Adrenal gland (tissue), 12 donors: ENCODE measurements around the gene AGXT. TPM values are rescaled to one million over a fixed set of nuclear protein-coding genes. Genes with fewer than 3 reads are reported as not detected.

ENCODE experiments used
- DNase-seq, 7 donors: peaks; one replicate each; pipeline ENCODE4 v3.0.0-alpha.2; 2019 to 2020
- H3K27ac ChIP-seq, 5 donors: fragments of 200-600 bp; sonication (generic) in 4 of 5; 1 replicate in 3 of 5; 2 replicates in 2 of 5; pipeline versions ENCODE4 v1.5.1 to v1.8.0; 2016 to 2020; ENCODE audit warnings: mild to moderate bottlenecking in 1 of 5
- H3K27me3 ChIP-seq: fragments of 200-600 bp; 2 replicates; pipeline ENCODE4 v1.8.0; 2021
- H3K36me3 ChIP-seq, 2 donors: fragments of 200-600 bp; replicated peaks in 1 of 2; 1 replicate in 1 of 2; 2 replicates in 1 of 2; pipeline versions ENCODE4 v1.5.1 to v1.8.0; 2018 to 2022
- H3K4me1 ChIP-seq, 2 donors: fragments of 200-600 bp; replicated peaks in 1 of 2; 1 replicate in 1 of 2; 2 replicates in 1 of 2; pipeline versions ENCODE4 v1.5.1 to v1.8.0; 2018 to 2021
- H3K4me3 ChIP-seq, 4 donors: fragments of 200-600 bp; sonication (generic) in 3 of 4; one replicate each; pipeline ENCODE4 v1.5.1; 2016 to 2018
- H3K9me3 ChIP-seq, 3 donors: fragments of 200-600 bp; sonication (generic) in 1 of 3; replicated peaks in 1 of 3; 1 replicate in 2 of 3; 2 replicates in 1 of 3; pipeline versions ENCODE4 v1.5.1 to v1.8.0; 2016 to 2021
- POLR2A ChIP-seq, 2 donors: fragments of 450-650 bp; IDR thresholded peaks; one replicate each; pipeline ENCODE4 v1.6.1; 2017; ENCODE audit warnings: antibody characterized with exemption in 2 of 2, mild to moderate bottlenecking in 2 of 2, moderate library complexity in 1 of 2
- WGBS, 4 donors: extraction: QIAGEN DNeasy Blood & Tissue Kit in 2 of 4; methylation state at CpG; one replicate each; pipeline versions ENCODE4 v1.1.5 to v1.1.7; 2013 to 2017; 5-methylcytosine and 5-hydroxymethylcytosine counted together
- intact Hi-C, 2 donors: fragments of 100-400 bp; cut with DNase I; formaldehyde crosslinking; loops; one replicate each; pipeline versions ENCODE4 v1.14.1 to v1.15.0; 2022 to 2023
- polyA plus RNA-seq, 3 donors: library from polyadenylated mRNA; stranded (reverse); fragments of 200-250 nt in 2 of 3; fragments of 350-450 nt in 1 of 3; fragmentation: Illumina TruSeq in 1 of 3; extraction: RNeasy Lipid Tissue Mini Kit (QIAGEN cat#74804) in 1 of 3; gene quantifications; one replicate each; pipeline ENCODE4 v1.2.3, GENCODE V29; 2013 to 2014
- total RNA-seq, 9 donors: library from RNA; depleted of rRNA in 4 of 9; stranded (reverse); fragments of >200 nt in 4 of 9; fragments of 120-200 nt in 1 of 9; fragmentation: NEBNext Ultra II Directional in 1 of 9; extraction: Animal tissue kit (Norgen Biotek cat#: 25700) in 1 of 9; gene quantifications; one replicate each; pipeline versions ENCODE4 v1.1.0 to v1.2.4, GENCODE V29; 2013 to 2023
- TF ChIP-seq, protein P1 (sequence below), 6 experiments: fragments of 450-650 bp in 4 of 6; fragments of 200-600 bp in 2 of 6; sonication (generic) in 1 of 6; IDR thresholded peaks; 1 replicate in 5 of 6; 2 replicates in 1 of 6; pipeline versions ENCODE4 v1.5.1 to v1.8.0; 2016 to 2021; ENCODE audit warnings: antibody characterized with exemption in 6 of 6, mild to moderate bottlenecking in 2 of 6, moderate library complexity in 1 of 6
- donor health status: healthy with polysubstance abuse.
- donor health status: Bipolar disorder and iron deficiency.
- donor health status: DM: yes; HTN: yes; CAD: no.
- donor health status: DM: no; HTN: no; CAD: no.
- donor health status: DM: no; HTN: no; CAD: no.
- donor health status: DM: yes; HTN: yes; CAD: no.

AGXT gene
- total and polyA plus RNA-seq, 12 donors = 0.14 to 1.2 (median 0.47) TPM; not detected in 3

DNA sequence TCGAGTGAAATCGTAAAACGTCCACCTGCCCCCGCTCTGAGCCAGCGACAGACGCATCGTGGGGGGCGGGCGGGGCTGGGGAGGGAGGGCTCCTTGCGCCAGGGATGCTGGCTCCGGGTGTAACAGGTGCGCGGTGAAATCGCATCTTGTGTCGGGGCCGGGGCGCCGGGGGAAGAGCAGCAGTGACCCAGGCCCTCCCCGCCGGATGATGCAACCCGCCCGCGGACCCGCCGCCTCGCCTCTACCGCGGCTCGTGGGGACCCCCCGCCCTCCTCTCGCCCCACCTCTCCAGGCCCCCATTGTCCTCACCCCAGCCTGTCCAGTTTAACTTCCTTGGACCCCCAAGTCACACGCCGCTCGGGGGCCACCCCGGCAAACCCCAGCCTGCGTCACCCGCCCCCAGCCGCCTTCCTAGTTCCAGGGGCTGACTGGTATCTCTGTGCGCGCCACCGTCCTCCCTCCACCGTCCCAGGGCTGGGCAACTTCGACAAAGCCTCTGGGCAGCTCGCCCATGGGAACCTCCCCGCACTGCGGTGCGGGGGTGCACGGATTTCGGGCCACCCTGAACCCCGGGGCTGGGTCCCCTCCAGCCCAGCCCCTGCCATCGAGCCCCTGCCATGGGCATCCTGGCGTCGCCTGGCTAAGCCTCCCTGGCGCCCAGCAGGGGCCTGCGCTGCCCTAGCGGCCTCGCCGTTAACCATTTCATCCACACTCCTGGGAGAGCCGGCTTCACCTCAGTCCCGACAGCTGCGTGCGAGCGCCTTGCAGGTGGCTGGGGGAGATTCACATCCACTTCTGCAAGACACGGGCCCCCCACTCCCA lies 47.8 kb upstream of the AGXT start:
- WGBS, 4 donors = 3 to 4% (median 3%) methylated on average over 8 to 64 of the region's 64 CpGs
- H3K9me3 ChIP-seq = no peaks in the 10 kb centered on the region
- intact Hi-C loops = no loop called here
- DNase-seq = peak in 1 of 7 donors; percentile 57
- peak overlapping the region in 1 of 5 donors; percentile 65 for H3K27ac ChIP-seq
- no peak overlapping the region for H3K4me3 ChIP-seq
- peaks cover 69% of the 10 kb centered on the region for H3K27me3 ChIP-seq
- no peaks in the 10 kb centered on the region for H3K4me1 ChIP-seq
- TF ChIP-seq POLR2A (IDR thresholded peaks at IDR 0.05) = no peak
- TF ChIP-seq, protein P1, sequence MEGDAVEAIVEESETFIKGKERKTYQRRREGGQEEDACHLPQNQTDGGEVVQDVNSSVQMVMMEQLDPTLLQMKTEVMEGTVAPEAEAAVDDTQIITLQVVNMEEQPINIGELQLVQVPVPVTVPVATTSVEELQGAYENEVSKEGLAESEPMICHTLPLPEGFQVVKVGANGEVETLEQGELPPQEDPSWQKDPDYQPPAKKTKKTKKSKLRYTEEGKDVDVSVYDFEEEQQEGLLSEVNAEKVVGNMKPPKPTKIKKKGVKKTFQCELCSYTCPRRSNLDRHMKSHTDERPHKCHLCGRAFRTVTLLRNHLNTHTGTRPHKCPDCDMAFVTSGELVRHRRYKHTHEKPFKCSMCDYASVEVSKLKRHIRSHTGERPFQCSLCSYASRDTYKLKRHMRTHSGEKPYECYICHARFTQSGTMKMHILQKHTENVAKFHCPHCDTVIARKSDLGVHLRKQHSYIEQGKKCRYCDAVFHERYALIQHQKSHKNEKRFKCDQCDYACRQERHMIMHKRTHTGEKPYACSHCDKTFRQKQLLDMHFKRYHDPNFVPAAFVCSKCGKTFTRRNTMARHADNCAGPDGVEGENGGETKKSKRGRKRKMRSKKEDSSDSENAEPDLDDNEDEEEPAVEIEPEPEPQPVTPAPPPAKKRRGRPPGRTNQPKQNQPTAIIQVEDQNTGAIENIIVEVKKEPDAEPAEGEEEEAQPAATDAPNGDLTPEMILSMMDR (IDR thresholded peaks at IDR 0.05) = no peak
- no peaks in the 10 kb centered on the region for H3K36me3 ChIP-seq

DNA sequence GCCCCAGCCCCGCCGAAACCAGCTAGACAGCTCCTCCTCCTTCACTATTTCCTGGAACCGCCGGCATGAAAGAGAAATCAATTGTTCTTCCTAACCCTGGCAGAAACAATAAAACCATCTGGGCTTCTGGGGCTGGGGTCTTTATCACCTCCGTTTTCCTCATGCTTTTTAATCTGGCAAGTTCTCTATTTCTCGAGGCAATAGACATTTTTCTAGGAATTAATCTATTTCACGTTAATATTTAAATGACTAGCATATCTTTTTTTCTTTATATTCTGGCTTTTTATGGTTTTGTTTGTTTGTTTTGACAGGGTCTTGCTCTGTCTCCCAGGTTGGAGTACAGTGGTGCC lies 47.2 kb upstream of the AGXT start:
- peaks cover 75% of the 10 kb centered on the region for H3K27me3 ChIP-seq
- 30 to 42% (median 33%) methylated on average over 7 of the region's 7 CpGs for WGBS, 4 donors

DNA sequence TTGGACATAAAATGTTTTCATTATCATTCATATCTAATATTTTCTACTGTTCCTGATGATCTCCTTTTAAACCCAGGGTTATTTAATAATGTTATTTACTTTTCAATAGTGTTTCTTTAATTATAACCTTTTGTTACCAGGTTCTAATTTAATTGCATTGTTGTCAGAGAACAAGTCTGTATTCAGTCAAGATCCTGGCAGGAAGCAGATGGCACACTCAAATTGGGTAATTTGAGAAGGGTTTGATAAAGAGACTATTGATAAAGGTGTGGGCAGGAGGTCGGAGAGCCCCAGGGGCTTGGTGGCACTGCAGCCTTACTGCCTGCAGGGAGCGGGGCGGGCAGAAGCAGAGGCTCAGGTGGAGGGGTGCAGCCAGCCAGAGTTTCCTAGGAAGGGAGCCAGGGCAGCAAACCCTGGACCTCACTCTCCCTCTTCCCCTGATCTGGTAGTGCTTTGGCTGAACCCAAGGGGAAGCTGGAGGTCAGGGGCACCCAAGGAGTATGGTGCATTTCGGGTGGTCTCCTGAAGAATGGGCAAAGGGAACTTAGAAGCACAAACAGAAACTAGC lies 46.3 kb upstream of the AGXT start:
- Histone ChIP-seq H3K27ac (no peak overlapping the region), H3K4me3 (no peak overlapping the region), H3K9me3 (no peaks in the 10 kb centered on the region), H3K36me3 (no peaks in the 10 kb centered on the region), H3K4me1 (no peaks in the 10 kb centered on the region), H3K27me3 (peaks cover 79% of the 10 kb centered on the region)
- WGBS, 4 donors = 73 to 88% (median 73%) methylated on average over 4 of the region's 4 CpGs
- TF ChIP-seq POLR2A (IDR thresholded peaks at IDR 0.05) = no peak
- DNase-seq = peak in 1 of 7 donors; percentile 54
- intact Hi-C loops = no loop called here

More for the DNA sequence above, 47.2 kb upstream of the AGXT start:
- no peak overlapping the region for H3K4me3 ChIP-seq
- intact Hi-C loops = no loop called here
- DNase-seq = no peak
- TF ChIP-seq, protein P1 (IDR thresholded peaks at IDR 0.05) = no peak
- TF ChIP-seq POLR2A (IDR thresholded peaks at IDR 0.05) = no peak
- H3K36me3 ChIP-seq = no peaks in the 10 kb centered on the region
- no peaks in the 10 kb centered on the region for H3K9me3 ChIP-seq
- no peaks in the 10 kb centered on the region for H3K4me1 ChIP-seq
- peak overlapping the region in 1 of 5 donors; percentile 65 for H3K27ac ChIP-seq

DNA sequence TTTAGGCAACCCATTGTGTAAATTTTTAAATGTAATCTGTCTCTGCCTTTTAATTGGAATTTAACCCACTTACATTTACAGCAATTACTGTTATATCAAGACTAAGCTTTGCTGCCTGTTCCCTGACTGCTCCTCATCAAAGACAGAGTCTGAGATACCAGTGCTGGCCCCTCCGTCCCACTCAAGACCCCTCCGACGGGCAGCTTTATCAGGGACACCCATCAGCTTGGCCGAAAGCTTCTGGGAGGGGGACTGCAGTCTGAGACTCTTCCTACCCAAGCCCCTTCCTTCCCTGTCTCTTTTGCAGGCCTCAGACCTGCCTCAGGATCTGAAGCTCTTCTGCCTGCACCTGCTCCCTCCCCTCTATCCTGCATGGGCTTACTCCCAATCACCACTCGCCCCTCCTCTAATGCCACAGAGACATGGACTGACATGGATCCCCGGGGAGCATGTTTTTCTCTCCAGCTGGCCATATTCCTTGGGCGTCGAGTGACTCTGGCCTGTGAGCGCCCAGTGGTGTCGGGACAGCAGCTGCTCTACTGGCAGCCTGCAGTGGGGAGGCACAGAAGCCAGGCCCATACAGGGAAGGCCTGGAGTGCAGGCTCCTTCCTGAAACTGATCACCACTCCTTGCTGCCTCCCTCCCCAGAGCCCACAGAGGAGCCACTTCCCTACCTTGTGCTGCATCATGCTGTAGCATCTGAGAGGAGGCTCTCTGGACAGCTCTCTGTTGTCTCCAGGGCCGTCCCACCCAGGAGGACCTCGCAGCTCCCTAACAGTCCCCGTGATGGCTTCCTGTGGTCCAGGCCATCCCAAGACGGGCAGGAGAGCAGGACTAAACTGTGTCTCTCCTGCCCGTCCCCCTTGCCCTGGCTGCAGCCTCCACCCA lies 44.9 kb upstream of the AGXT start:
- no peaks in the 10 kb centered on the region for H3K9me3 ChIP-seq
- no peak overlapping the region for H3K27ac ChIP-seq
- WGBS, 4 donors = 79 to 89% (median 84%) methylated on average over 12 to 15 of the region's 15 CpGs
- intact Hi-C loops = no loop called here
- no peak overlapping the region for H3K4me3 ChIP-seq
- no peak for TF ChIP-seq POLR2A (IDR thresholded peaks at IDR 0.05)
- TF ChIP-seq, protein P1 (IDR thresholded peaks at IDR 0.05) = no peak
- H3K4me1 ChIP-seq = no peaks in the 10 kb centered on the region
- H3K27me3 ChIP-seq = peaks cover 83% of the 10 kb centered on the region
- no peaks in the 10 kb centered on the region for H3K36me3 ChIP-seq
- no peak for DNase-seq
